Astrocyte of the hippocampus (primary cell): ENCODE measurements around the gene CDC16.
"Not testable (repeated sequence)": the region's sequence is repeated elsewhere in the genome, so short reads cannot be mapped to it uniquely, and the experiment has no call there.

ENCODE experiments used
- DNase-seq: peaks from one replicate; pipeline ENCODE4 v3.0.0; 2011; ENCODE audit warnings: low read depth, low spot score

CDC16 gene, protein sequence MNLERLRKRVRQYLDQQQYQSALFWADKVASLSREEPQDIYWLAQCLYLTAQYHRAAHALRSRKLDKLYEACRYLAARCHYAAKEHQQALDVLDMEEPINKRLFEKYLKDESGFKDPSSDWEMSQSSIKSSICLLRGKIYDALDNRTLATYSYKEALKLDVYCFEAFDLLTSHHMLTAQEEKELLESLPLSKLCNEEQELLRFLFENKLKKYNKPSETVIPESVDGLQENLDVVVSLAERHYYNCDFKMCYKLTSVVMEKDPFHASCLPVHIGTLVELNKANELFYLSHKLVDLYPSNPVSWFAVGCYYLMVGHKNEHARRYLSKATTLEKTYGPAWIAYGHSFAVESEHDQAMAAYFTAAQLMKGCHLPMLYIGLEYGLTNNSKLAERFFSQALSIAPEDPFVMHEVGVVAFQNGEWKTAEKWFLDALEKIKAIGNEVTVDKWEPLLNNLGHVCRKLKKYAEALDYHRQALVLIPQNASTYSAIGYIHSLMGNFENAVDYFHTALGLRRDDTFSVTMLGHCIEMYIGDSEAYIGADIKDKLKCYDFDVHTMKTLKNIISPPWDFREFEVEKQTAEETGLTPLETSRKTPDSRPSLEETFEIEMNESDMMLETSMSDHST

DNA sequence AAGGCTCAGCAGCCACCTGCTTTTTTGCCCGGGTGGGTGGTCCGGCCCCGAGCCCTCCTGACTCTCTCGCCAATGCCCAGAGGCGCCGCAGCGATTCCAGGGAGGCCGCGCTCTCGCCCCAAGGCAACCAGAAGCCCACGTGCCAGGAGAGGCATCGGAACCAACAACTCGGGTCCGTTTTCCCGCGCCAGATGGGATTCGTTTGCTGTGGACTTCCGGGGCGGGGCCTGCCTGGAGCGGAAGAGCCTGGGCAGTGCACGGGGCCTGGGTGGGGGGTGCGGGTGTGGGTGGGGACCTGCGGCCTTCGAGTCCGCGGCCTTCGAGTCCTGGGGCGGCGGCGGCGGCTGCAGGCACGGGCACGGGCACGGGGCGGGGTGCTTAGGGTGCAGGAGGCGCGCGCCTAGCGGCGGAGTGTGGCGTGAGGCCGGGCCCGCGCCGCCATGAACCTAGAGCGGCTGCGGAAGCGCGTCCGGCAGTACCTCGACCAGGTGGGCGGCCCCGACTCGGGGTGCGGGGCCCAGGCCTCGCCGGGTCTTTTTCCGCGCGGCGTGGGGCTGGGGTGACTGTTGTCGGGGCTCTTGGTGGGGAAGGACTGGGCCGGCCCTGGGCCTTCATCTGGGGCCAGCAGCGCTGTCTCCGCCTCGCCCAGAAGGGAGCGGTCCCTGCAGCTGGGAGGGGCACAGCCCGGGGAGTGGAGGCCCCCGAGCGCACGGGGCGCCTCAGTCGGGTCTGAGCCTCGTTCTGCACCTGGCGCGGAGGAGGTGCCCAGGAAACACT, at the start of gene CDC16:
TSS of gene CDC16 (plus strand) at position 253 of the 777 bp plus-strand sequence. CDS start at position 441, 188 bp downstream.
- DNase-seq, result peak; percentile 96

DNA sequence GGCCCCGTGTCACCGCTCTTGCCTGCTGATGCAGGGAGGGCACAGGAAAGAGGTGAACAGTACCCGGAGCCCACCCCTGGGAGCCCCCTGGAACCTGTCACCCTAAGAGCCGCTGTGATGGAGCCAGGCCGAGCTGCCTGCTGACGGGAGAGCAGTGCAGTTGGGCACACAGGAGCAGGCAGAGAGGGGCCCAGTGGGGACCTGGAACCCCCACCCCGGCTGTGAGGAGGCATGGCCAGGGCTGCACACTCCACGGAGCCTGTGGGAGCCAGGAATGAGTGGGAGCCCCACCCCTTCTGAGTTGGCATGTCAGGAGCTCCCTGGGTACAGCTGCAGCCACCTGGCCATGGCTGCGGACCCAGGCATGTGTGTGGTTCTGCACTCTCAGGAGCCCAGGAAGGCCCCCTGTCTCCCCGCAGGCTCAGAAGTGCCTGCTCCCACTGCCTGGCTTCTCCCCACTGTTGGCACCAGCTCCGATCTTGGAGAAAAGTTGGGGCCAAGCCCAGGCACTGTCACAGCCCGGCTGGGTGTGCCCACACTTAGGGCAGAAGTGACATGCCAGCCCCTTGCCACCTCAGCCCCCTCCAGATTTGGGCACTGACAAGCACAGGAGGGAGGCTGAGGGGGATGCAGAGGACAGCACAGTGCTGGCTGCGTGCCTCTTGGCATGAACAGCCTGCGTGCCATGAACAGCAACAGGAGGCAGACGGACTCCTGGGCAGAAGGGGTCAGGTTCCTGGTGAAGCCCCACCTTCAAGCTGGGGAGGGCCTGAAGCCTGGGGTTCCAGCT, 49.3 kb upstream of the CDC16 start:
- no peak for DNase-seq

DNA sequence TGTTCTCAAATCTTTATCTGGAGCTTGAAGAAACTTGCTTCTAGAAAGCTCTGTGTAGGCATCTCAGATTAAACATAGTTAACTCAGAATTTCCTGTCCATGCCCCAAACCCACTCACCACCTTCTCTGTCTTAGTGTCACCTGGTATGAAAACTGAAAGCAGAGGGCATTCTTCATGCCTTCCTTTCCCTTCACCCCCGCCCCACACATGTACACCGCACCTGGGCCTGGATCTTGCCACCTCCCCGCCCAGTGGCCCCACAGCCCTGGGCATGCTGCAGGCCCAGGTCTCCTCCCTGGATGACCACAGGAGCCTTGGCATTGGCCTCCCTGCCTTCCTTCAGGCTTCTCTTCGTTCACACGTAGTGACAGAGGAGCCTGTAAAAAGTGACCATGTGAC, 39.8 kb upstream of the CDC16 start:
- no peak for DNase-seq

DNA sequence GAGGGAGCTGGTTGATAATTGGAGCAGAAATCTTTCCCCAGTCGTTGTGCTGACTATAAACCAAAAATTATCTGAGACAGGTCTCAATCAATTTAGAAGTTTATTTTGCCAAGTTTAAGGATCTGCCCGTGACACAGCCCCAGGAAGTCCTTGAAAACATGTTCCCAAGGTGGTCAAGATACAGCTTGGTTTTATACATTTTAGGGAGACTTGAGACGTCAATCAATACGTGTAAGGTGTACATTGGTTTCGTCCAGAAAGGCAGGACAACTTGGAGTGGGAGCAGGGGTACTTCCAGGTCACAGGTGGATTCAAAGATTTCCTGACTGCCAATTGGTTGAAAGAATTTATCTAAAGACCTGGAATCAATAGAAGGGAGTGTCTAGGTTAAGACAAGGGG, 38.1 kb upstream of the CDC16 start:
- DNase-seq, result no peak

DNA sequence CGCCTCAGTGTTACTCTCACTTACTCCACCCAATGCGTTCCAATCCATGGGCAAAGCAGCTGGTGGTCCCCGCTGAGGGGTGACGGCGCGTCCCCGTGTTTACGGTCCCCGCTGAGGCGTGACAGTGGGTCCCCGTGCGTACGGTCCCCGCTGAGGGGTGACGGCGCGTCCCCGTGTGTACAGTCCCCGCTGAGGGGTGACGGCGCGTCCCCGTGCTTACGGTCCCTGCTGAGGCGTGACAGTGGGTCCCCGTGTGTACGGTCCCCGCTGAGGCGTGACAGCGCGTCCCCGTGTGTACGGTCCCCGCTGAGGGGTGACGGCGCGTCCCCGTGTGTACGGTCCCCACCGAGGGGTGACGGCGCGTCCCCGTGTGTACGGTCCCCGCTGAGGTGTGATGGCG, 36.1 kb upstream of the CDC16 start:
- no peak for DNase-seq

DNA sequence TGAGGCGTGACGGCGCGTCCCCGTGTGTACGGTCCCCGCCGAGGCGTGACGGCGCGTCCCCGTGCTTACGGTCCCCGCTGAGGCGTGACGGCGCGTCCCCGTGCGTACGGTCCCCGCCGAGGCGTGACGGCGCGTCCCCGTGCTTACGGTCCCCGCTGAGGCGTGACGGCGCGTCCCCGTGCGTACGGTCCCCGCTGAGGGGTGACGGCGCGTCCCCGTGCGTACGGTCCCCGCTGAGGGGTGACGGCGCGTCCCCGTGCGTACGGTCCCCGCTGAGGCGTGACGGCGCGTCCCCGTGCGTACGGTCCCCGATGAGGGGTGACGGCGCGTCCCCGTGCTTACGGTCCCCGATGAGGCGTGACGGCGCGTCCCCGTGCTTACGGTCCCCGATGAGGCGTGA, 35.2 kb upstream of the CDC16 start:
- not testable (repeated sequence) for DNase-seq

DNA sequence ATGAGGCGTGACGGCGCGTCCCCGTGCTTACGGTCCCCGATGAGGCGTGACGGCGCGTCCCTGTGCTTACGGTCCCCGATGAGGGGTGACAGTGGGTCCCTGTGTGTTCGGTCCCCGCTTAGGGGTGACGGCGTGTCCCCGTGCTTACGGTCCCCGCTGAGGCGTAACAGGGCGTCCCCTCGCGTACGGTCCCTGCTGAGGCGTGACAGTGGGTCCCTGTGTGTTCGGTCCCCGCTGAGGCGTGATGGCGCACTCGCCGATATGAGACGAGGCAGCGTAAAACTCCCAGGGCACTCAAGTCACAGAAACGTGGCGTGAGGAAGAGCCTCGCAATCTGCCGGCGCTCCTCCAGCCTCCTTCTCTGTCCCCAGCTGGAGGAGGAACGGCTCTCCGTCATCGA, 34.7 kb upstream of the CDC16 start:
- DNase-seq, result no peak

DNA sequence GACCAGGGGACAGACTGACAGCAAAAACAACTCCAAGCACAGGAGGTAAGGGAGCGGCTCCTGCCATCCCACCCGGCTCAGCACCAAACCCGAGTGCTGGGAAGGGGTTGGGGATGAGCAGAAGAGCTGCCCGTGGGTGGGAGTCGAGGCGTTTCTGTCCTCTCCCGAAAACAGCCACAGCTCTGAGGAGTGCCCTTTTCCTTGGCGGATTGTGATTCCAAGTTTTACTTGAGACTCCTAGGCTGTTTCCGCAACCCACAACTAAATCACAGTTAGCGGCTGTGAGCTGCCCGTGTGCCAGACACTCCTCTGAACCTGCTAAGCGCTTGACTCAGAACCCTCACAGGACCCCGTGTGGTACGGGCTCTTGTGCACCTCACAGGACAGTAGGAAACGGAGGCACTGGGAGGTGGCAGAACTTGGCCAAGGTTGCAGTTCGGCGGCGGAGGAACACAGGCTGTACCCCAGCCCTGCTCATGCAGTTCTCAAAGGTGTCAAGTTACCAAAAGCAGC, 34.2 kb upstream of the CDC16 start:
- DNase-seq, result peak; percentile 22

DNA sequence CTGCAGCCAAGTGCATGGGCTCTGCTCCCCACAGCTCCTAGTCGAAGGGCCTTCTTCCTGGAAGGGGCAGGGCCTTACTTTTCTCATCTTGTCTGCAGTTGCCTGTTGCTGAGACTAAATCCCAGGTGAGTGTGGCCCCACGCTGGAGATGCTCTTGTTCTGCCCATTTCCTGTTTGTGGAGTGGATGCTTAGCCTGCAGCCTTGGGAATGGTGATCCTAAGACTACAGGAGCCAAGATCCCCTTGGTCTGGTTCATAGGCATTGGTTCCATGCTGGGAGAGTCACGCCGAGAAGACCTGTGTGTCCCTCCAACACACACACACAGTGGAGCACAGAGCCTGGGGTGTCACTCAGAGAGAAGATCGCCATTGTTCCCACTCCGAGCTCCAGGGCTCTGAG, 32.1 kb upstream of the CDC16 start:
- DNase-seq, result no peak

DNA sequence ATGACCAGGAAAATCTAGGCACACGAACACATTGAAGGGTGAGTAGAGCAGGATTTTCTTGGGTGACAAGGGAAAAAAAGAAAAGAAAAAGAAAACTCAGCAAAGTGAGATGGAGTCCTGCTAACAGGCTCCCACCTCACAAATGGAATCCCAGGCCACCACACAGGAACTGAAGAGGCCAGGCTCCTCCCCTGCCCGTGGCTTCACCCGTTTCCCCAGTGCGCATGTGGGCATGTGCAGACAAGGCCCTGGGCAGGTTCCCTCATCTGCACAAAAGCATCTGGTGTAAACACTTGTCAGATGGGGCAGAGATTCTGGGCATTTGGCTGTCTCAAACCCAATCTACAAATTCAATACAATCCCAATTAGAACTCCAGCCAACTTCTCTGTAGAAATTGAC, 31.2 kb upstream of the CDC16 start:
- no peak for DNase-seq

DNA sequence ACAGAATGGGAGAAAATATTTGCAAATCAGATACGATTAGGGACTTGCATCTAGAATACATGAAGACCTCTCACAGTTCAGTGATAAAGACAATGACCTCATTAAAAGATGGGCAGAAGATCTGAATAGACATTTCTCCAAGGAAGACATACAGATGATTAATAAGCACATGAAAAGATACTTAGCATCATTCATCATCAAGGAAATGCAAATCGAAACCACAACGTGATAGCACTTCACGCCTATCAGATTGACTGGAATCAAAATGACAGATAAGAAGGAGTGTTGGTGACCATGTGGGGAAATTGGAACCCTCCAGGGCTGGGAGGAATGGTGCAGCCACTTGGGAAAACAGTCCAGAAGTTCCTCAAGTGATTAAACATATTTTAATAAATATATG, 29.8 kb upstream of the CDC16 start:
- no peak for DNase-seq

DNA sequence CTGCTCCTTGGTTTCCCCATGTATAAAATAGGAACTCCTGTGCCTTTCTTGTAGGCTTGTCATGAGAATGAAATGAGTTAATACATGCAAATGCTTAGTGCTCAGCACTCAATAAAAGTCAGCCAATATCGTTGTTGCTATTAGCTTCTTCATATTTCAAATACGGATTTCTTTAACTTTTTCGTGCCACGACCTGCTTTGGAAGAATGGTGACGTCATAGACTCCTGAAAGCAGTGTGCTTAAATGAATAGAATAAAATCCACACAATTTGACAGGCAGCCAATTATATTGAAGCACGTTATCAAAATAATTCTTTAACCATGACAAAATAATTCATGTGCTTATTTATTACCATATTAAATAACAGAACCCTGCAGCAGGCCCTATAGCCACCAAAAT, 26.6 kb upstream of the CDC16 start:
- no peak for DNase-seq

DNA sequence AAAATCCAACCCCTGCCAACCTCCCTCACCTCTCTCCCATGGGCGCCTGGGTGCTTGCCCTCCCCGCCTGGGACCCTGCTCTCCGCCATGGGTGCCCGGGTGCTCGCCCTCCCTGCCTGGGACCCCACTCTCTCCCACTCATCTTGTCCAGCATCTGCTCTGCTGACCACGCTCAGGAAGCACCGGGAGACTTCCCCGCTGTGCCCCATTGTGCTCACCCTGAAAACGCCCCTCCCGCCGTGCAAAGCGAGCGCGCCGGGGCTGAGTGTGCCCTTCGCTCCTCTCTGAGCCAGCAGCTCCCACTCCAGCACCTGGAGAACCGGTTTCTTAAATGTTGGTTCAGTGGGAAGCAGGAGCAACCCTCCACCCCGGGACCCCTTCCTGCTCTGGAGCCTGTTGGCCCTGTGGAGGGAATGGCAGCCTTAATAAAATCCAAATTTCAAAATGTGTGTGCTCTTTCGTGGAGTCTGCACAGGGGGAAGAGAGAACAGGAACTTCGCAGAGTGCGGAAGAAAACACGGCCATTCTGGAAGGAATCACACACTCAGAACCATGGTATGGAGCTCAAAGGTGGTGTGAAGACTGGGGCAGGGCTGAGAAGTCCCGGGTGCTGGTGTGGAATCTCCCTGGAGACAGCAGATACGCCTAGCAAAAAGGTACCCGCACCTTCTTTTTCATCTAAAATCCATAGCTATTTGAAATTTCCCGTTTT, 23.1 kb upstream of the CDC16 start:
- no peak for DNase-seq

DNA sequence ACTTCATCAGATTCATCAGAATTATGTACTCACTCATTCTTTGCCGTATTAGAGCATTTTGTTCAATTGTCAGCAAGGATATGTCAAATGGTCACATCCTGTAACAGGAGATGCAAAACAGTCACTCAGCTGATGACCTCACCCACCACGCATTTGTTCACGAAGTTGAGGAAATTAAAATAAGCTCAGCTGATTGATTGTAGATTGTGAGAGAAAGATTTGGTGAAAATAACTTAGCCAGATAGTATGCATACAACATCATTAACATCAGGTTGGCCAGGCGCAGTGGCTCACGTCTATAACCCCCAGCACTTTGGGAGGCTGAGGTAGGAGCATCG, 22.6 kb upstream of the CDC16 start:
- DNase-seq, result peak; percentile 18

DNA sequence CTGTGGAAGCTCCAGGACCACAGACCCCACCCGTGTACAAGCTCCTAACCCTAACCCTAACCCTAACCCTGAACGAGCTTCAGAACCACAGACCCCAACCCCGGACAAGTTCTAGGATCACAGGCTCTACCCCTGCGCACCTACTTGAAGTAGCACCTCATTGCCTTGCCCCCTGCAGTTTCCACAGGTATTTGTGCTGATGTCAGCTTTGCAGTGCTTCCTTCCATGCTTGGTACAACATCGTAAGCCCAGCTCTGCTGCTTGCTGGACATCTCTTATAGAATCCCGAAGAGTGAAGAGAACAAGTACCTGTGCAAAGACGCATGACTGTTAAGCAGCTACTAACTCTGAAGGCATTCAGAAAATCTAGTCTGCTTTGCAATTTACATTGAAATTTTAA, 20.7 kb upstream of the CDC16 start:
- no peak for DNase-seq

DNA sequence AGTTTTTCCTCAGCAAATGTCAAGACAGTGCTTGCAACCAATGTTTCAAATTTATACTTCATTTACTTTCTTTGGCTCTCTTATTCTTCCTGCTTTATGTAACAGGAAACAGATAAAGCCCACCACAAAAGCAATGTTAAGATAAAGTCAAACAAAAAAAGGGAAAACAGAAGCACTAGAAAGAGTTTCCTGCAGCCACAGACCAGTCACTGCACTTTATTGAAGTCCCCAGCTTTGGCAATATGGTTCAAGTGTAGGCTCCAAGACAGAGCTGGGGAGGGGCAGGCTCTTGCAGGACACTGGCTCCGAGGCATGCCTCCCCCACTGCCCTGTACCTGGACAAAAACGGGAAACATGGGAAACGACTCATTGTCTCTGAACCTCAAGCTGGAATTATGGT, 15.3 kb upstream of the CDC16 start:
- no peak for DNase-seq

DNA sequence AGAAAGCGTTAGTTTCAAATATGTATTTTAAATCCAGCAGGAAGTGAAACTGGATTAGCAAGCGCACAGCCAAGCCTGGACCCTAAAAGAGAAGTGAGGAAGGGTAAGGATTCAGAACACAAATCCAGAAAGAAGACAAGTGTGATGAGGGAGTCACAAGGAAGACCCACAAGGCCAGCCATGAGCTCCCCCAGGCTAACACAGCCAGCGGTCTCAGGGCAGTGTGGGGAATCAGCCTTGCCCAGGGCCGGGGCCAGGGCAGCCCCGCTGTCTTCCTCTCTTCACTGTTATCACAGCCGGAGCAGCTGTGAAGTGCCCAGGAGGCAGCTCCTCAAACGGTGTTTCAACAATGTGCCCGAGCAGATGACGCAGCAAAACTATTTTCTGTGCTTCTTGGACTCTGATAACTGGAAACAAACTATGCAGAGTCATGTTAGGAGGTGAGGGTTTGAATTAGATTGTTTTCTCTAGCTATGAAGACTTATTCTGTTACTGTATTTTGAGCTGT, 12.2 kb upstream of the CDC16 start:
- no peak for DNase-seq

DNA sequence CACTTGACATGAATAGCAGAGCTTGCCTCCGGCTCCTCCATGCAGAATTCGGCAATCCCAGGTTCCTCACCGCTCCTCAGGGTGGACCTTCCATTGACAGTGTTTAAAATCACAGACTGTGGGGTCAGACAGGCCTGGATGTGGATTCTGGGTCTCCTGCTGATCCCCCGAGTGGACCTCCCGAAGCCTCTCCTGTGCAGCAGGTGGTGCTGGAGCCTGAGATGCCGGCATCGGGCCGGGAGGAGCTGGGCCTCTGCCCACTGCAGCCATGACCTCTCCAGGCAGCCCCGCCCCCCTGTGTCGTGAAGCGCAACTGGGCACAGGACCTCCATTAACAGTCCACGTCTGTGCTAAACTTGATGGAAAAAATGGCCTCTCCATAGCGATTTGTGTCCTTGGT, 10.5 kb upstream of the CDC16 start:
- DNase-seq, result no peak

DNA sequence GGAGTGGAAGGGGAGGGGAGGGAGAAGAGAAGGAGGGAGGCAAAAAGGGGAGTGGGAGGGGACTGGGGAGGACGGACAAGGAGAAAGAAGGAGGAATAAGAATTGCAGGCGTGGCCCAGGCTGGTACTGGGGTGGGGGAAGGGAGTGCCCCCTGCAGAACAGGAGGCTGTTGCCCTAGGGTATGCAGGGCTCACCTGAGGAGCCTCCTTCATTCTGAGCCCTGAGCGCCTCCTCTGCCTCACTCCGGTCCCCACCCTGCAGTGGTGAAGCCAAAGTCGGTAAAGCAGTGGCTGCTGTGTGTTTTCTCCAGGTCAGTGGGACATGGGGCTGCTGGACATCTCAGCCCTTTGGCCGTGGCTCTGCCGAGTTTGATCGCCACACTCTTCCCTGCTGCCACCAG, 9.1 kb upstream of the CDC16 start:
- DNase-seq, result no peak

DNA sequence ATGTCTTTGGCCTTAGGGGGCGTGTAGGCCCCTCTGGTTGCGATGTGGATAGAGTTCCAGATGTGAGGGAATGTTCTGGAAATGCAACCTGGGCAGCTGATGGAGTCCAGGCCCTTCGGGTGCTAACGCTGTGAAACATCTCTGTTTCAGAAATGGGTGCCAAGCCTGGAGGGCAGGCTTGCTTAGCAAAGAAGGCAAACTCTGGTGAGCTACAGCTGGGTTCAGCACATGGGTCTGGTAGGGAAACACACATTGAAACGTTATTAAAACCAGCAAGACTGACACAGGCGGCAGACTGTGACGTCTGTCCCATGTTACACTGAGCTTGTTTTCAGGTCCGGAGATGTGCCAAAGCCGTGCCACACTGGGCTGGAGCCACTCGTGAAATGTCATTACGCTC, 8.6 kb upstream of the CDC16 start:
- no peak for DNase-seq
